Osteoblast (primary cell): ENCODE data around the gene AP5M1. TPM values are rescaled to one million over a fixed set of nuclear protein-coding genes. Genes with fewer than 3 reads are reported as not detected.

Source experiments
- DNase-seq: peaks from one replicate; pipeline ENCODE4 v3.0.0; 2011; ENCODE audit warnings: low spot score, mixed read lengths; ENCODE audit not compliant: insufficient read length; ENCODE audit errors: missing footprints
- H2AFZ ChIP-seq: 2 replicates; pipeline ENCODE4 v1.6.0; 2011; ENCODE audit warnings: mild to moderate bottlenecking, low read length
- H3K27ac ChIP-seq: 2 replicates; pipeline ENCODE4 v1.5.1; 2011; ENCODE audit warnings: mild to moderate bottlenecking, low read depth, low read length, moderate library complexity
- H3K27me3 ChIP-seq: 2 replicates; pipeline ENCODE4 v1.6.0; 2012; ENCODE audit warnings: mild to moderate bottlenecking, control low read depth, inconsistent platforms, low read length, moderate library complexity; ENCODE audit not compliant: insufficient read depth
- H3K36me3 ChIP-seq: 2 replicates; pipeline ENCODE4 v1.5.1; 2011; ENCODE audit warnings: mild to moderate bottlenecking, low read length, control low read depth, moderate library complexity; ENCODE audit not compliant: insufficient read depth
- H3K4me1 ChIP-seq: 2 replicates; pipeline ENCODE4 v1.5.1; 2011; ENCODE audit warnings: mild to moderate bottlenecking, low read length, control low read depth, moderate library complexity; ENCODE audit not compliant: insufficient read depth
- H3K4me2 ChIP-seq: 2 replicates; pipeline ENCODE4 v1.6.0; 2011; ENCODE audit warnings: mild to moderate bottlenecking, low read length; ENCODE audit not compliant: insufficient read depth
- H3K4me3 ChIP-seq: fragments of 200-600 bp; sonication (generic); 3 replicates; pipeline ENCODE4 v1.5.1; 2012; ENCODE audit warnings: mild to moderate bottlenecking, low read length, inconsistent platforms; ENCODE audit not compliant: insufficient read depth
- H3K79me2 ChIP-seq: 2 replicates; pipeline ENCODE4 v1.6.0; 2012; ENCODE audit warnings: mild to moderate bottlenecking, low read length, control low read depth, inconsistent platforms; ENCODE audit not compliant: insufficient read depth
- H3K9me3 ChIP-seq: 2 replicates; pipeline ENCODE4 v1.5.1; 2011; ENCODE audit warnings: low read depth, low read length, control low read depth
- H4K20me1 ChIP-seq: 2 replicates; pipeline ENCODE4 v1.6.0; 2012; ENCODE audit warnings: mild to moderate bottlenecking, low read length, control low read depth; ENCODE audit not compliant: insufficient read depth
- total RNA-seq: library from RNA; depleted of rRNA; stranded (reverse); fragments of >200 nt; gene quantifications from 2 replicates; pipeline ENCODE4 v1.2.3, GENCODE V29; 2012
- TF ChIP-seq, protein P1 (sequence below): IDR thresholded peaks from 2 replicates; pipeline ENCODE4 v1.5.1; 2011; ENCODE audit warnings: mild to moderate bottlenecking, low read depth, low read length, moderate library complexity; ENCODE audit errors: extremely low read depth

AP5M1 gene
- total RNA-seq, 1 donor: 23.5 TPM

DNA sequence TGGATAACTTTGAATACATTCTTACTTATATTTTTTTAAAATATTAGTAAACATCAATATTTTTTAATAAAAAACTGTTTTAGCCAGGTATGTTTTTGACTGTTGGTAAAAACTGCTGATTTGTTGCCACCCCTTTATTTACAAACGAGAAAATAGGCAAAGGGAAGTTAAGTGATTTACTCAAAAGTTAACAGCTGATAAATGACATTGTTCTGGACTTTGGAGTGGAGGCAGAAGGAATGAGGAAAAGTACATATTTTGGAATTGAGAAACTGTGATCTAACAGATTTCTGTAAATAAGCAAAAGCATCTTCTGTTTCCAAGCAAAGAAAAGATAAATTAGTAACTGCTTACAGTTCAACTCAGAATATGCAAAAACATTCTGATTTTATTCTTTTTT is 4.5 kb downstream of the AP5M1 start:
- Histone ChIP-seq H3K9me3 (no peaks in the 10 kb centered on the region), H3K79me2 (peaks cover 68% of the 10 kb centered on the region), H3K27me3 (no peaks in the 10 kb centered on the region), H4K20me1 (peaks cover 7% of the 10 kb centered on the region), H2AFZ (no peak overlapping the region), H3K36me3 (peaks cover 12% of the 10 kb centered on the region), H3K4me2 (no peak overlapping the region), H3K27ac (no peak overlapping the region), H3K4me3 (no peak overlapping the region), H3K4me1 (peaks cover 8% of the 10 kb centered on the region)
- TF ChIP-seq, protein P1, sequence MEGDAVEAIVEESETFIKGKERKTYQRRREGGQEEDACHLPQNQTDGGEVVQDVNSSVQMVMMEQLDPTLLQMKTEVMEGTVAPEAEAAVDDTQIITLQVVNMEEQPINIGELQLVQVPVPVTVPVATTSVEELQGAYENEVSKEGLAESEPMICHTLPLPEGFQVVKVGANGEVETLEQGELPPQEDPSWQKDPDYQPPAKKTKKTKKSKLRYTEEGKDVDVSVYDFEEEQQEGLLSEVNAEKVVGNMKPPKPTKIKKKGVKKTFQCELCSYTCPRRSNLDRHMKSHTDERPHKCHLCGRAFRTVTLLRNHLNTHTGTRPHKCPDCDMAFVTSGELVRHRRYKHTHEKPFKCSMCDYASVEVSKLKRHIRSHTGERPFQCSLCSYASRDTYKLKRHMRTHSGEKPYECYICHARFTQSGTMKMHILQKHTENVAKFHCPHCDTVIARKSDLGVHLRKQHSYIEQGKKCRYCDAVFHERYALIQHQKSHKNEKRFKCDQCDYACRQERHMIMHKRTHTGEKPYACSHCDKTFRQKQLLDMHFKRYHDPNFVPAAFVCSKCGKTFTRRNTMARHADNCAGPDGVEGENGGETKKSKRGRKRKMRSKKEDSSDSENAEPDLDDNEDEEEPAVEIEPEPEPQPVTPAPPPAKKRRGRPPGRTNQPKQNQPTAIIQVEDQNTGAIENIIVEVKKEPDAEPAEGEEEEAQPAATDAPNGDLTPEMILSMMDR: no peak
- no peak for DNase-seq

DNA sequence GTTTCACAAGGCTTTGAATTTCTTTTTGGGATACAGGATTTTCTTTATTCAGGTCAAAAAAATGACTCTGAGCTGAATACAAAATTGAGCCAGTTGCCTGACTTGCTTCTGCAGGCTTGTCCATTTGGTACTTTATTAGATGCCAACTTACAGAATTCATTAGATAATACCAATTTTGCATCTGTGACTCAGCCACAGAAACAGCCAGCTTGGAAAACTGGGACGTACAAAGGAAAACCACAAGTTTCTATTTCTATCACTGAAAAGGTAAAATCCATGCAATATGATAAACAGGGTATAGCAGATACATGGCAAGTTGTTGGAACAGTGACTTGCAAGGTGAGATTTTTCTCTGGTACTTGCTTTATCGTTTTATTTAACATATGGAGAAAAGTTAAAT is 5.8 kb downstream of the AP5M1 start:
- H3K36me3 ChIP-seq: peaks cover 12% of the 10 kb centered on the region
- no peak for DNase-seq
- no peaks in the 10 kb centered on the region for H3K9me3 ChIP-seq
- no peak overlapping the region for H3K4me2 ChIP-seq
- peaks cover 8% of the 10 kb centered on the region for H3K4me1 ChIP-seq
- TF ChIP-seq, protein P1: no peak
- H4K20me1 ChIP-seq: peaks cover 7% of the 10 kb centered on the region
- H3K79me2 ChIP-seq: peaks cover 55% of the 10 kb centered on the region
- H3K4me3 ChIP-seq: no peak overlapping the region
- no peak overlapping the region for H3K27ac ChIP-seq
- no peak overlapping the region for H2AFZ ChIP-seq
- H3K27me3 ChIP-seq: no peaks in the 10 kb centered on the region

DNA sequence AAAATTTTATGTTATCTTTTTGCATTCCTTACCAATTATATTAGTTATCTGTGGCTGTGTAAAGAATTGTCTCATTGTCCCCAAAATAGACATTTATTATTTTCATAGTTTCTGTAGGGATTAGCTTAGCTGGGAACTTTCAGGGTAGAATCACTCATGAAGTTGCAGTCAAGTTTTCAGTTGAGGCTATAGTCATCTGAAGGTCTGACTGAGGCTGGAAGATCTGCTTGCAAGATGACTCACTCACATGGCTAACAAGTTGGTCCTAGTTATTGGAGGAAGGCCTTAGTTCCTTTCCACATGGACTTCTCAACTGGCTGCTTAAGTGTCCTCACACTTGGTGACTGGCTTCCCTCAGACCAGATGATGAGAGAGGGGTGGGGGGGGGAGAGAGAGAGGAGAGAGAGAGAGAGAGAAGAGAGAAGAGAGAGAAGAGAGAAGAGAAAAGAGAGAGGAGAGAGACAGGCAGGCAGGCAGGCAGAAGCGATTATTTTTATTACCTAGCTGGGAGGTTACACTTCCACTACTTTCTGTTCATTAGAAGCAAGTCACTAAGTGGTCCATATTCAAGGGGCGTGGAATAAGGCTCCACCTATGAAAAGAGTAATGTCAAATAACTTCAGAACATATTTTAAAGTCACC is 6.4 kb downstream of the AP5M1 start:
- peak; percentile 72 for DNase-seq
- Histone ChIP-seq H3K4me2 (no peak overlapping the region), H3K4me1 (peaks cover 8% of the 10 kb centered on the region), H3K27me3 (no peaks in the 10 kb centered on the region), H3K9me3 (no peaks in the 10 kb centered on the region), H4K20me1 (peaks cover 7% of the 10 kb centered on the region), H3K79me2 (peaks cover 49% of the 10 kb centered on the region), H2AFZ (no peak overlapping the region), H3K27ac (no peak overlapping the region), H3K36me3 (peaks cover 14% of the 10 kb centered on the region), H3K4me3 (no peak overlapping the region)
- TF ChIP-seq, protein P1: no peak

DNA sequence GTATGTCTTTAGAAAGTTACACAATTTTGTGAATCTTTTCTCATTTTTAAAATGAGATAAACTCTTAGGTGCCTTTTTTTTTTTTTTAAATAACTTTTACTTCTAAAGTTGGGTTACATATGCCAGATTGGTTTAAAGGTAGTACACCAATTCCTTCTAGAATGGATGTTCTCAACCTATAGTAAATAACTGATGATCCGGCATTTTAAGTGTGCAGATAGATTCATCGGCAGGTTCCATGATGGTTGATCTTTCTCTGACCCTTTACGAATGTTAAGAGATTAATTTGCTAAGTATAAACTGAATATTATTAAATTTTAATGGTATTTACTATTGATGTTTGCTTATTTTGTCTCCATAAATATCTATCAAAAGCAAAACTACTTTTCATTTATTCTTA is 8.3 kb downstream of the AP5M1 start:
- Histone ChIP-seq H3K4me1 (no peaks in the 10 kb centered on the region), H3K27me3 (no peaks in the 10 kb centered on the region), H3K4me3 (no peak overlapping the region), H3K79me2 (peaks cover 30% of the 10 kb centered on the region), H3K9me3 (no peaks in the 10 kb centered on the region), H4K20me1 (no peaks in the 10 kb centered on the region), H3K36me3 (peaks cover 26% of the 10 kb centered on the region), H3K4me2 (no peak overlapping the region), H3K27ac (no peak overlapping the region), H2AFZ (no peak overlapping the region)
- DNase-seq: no peak
- TF ChIP-seq, protein P1: no peak
